Suprapubic skin (tissue), 4 donors: ENCODE measurements around the gene ADAMTS7.

Experiments used
- CTCF ChIP-seq, 2 donors: fragments of 200-600 bp in 1 of 2; fragments of 450-650 bp in 1 of 2; sonication (generic) in 1 of 2; IDR thresholded peaks; one replicate each; pipeline ENCODE4 v1.5.1; 2016 to 2019; ENCODE audit warnings: antibody characterized with exemption in 2 of 2, mild to moderate bottlenecking in 1 of 2, moderate library complexity in 1 of 2
- POLR2A ChIP-seq, 2 donors: fragments of 450-650 bp; IDR thresholded peaks; one replicate each; pipeline ENCODE4 v1.6.1; 2017; ENCODE audit warnings: antibody characterized with exemption in 2 of 2, mild to moderate bottlenecking in 2 of 2, moderate library complexity in 2 of 2
- POLR2AphosphoS5 ChIP-seq, 3 donors: sonication (generic); formaldehyde crosslinking; IDR thresholded peaks; one replicate each; pipeline ENCODE4 v1.6.1; 2017; ENCODE audit warnings: antibody characterized with exemption in 3 of 3

- TF ChIP-seq POLR2A (IDR thresholded peaks at IDR 0.05) (no peak), CTCF (IDR thresholded peaks at IDR 0.05) (no peak), POLR2AphosphoS5 (IDR thresholded peaks at IDR 0.05) (no peak)
Measured at GRCh38 chr15:78842519-78842918, 31.3 kb upstream of the ADAMTS7 start.
